SIG-M5 (cell line): ENCODE measurements around the gene CD52.

Experiments
- DNase-seq: peaks from one replicate; lab custom pipeline; 2025; lab: John Stamatoyannopoulos, UW

Gene CD52

DNA sequence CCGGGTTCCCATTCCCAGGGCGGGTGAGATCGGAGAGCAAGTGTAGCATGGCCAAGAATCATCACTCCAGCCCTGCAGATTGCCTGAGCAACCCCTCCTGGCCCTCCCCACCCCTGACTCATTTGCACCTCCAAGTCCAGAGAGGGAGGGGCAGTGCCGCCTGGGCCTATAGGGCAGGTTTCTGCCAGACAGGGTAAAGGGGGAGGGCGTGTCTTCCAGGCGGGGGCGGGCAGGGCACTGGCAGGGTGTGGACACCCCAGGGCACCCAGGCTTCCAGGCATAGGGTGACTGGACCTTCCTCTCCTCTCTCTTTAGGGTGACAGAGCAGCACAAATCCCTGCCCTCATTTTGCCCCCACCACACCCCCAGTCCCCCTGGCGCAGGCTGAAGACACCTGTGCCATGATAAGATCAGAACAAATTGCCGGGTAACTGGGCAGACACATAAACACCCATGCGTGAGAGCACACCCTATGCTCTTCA lies 39.4 kb downstream of the CD52 start:
- DNase-seq = no peak

DNA sequence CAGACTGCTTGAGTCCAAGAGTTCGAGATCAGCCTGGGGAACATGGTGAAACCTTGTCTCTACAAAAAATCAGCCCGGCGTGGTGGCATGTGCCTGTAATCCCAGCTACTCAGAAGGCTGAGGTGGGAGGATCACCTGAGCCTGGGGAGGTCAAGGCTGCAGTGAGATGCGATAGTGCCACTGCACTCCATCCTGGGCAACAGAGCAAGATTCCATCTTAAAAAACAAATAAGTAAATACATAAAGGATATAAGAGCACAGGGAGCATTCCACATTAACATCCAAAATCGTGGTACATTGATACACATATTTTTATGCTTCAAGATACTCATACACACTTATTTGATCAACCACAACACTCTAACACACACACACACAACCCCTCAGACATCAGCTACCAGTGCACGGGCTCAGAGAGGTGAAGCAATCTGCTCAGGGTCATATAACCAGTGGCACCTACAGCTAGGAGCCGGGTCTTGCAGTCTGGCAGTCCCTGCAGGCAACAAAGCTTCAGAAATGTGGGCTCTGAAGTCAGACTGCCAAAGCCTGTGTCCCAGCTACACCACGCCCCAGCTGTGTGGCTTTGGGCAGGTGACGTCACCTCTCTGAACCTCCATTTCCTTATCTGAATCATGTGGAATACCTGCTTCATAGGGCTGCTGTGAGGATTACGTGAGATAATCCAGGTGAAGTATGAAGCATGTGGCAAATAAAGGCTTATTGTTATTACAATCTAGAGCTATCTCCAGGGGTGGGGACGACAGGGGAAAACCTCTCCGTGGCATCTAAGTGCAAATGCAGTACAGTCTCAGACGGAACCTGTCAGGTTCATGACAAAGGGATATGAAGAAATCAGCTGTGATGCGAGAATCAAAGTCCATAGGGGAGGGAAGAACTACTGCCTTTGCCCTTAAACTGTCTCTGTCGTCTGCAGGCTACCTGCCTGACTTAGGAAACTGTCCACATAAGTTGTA lies 40.9 kb downstream of the CD52 start:
- DNase-seq = no peak

DNA sequence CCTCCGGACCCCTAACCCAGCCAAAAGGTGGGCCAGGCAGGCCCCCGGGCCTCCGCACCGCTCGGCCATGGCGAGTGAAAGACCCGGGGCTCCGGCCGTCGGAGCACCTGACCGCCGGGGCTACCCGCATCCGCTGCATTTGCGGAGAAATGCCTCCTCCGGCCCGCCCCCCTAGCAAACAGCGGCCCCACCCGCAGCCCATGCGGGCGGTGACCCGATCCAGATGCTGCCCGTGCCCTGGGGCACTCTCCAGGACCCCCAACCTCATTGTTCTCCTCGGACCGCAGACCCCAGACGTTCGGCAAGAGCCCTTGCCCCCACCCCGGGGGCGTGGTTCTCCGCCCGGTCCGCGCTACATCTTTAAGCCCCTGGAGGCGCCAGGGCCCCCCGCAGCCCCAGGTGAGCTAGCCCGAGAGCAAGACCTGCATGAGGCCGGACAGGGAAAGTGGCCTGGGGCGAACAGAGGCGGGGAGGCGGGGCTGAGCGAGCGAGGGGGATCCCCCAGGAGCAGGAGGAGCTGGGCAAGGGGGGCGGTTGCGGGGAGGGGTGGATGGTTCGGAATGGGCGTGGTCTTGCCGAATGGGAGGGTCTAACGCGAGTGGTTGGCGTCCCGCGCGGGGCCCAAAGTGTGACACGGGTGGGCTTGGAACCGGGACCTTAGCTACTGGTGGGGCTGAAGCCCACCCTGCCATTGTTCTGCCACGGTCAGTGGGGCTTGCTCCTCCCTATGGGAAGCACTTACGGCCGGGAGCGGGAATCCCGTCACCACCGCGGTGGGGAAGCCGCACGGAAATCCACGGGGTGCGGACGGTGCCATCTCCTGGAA lies 42.4 kb downstream of the CD52 start:
- no peak for DNase-seq

DNA sequence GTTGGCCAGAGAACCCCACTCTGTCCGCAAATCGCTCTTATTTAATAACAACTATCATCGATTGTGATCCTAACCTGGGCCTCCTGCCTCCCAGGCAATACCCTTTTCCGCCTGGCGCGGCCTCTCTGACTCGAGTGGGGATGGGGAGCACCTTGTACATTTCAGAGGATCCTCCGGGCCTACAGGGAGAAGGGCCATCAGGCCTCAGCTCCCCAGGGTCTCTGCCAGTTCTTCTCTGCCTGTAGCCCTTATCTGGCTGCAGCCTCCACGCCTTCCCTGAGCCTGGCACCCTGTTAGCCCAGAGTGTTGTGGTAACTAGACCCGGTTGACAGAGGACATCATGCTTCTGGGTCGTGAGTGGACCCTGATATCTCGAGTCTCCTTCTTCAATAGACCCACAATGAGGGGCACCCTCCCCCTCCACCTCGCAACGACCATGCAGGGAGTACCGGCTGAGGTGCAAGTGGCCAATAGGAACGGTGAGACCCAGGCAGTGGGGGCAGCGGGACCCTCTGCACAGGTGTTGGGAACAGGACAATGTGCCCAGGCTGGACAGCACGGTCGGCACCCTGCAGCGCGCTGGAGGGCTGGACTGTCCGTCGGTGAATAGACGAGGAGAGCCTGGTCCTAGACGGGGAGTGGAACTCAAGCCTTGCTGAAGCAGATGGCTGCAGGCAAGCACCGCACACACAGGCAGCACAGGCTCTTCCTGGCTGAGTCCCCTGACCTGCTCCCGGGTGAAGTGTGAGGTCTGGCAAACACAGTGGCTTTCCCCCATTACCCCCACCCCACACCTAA lies 43.2 kb downstream of the CD52 start:
- DNase-seq = no peak

DNA sequence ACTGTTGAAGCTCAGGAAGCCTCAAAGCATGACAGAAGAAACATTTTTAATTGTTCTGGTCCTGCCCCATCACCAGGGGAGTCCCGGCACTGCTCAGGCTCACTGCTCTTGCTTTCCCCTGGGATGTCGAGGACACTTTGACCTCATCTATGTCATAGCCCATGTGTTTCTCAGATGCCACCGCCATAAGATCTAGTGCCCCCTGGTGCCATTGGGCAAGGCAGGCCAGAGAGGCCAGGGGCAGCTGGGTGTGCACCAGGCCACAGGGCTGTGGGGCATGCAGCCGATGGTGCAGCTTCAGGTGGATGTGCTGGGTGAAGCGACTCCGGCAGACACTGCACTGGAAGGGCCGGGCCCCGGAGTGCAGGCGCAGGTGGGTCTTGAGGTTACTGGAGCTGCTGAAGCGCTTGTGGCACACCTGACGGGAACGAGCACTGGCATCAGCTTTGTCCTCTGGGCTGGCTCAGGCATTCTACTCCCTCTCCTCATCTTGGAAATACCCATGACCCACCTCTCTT lies 43.9 kb downstream of the CD52 start:
- DNase-seq = no peak

DNA sequence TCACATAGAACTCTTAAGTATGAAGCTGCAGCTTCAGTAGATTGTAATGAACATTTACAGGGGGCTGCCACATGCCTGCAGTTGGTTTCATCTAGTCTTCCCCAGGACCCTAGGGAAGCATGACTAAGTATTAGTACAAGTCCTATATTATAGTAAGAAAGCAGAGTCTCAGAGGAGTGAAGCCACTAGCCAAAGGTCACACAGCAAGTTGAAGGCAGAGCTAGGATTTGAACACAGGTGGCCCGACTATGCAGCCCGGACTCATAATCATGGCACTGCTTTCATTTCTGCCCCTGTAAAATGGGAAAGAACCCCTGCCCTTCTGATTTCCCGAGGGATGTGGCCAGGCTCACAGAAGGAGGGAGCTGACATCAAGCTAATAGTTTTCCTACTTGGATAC lies 44.6 kb downstream of the CD52 start:
- no peak for DNase-seq

DNA sequence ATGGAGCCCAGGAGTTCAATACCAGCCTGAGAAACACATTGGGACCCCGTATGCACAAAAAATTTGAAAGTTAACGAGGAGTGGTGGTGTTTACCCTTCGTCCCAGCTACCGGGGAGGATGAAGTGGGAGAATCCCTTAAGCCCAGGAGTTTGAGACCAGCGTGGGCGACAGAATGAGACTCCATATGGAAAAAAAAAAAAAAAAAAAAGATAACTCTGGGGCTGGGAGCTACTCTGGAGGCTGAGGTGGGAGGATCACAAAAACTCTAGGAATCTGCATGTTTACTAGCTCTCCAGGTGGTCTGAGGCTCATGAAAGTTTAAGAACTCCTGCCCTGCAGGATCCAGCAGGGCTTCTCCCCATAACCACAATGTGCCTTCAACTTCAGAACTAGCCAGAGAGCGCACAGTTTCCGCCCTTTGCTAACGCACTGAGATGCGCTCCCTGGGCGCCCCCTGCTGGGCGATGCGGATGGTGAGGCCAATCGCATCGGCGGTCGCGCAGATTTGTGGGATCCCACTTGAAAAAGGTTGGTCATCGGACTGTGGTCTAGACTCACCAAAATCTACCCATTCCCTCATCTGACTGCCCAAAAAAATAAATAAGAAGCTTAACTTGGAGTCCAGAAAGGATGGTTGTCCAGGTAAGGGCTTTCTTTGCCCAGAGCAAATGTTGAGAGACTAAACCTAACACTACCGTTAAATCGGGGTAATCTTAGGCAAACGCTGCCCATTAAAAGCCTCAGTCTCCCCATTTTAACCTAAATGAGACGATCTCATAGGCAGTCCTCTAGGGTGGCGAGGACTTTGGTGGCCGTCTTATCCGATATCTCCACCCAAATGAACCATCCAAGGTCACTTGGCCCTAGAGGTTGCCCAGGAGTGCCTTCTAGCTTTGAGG lies 46.0 kb downstream of the CD52 start:
- peak; percentile 4 for DNase-seq

DNA sequence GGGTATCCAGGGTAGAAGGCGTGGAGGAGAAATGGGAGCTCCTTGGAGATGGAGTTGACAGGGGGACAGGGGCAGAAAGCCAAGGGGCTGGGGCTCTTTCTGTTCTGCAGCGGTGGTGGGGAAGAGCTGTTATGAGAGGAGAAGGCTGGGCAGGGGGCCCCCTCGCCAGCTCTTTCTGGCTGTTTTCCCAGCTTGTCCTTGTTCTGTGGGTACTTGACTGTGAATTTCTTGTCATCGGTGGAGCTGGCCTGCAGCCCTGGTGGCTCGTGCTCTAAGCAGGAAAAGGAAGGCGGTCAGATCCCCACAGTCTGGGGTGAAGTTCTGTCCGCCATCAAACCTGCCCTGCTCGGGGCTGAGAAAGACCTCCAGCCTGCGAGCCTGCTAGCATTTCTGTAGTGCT lies 47.2 kb downstream of the CD52 start:
- DNase-seq = no peak

DNA sequence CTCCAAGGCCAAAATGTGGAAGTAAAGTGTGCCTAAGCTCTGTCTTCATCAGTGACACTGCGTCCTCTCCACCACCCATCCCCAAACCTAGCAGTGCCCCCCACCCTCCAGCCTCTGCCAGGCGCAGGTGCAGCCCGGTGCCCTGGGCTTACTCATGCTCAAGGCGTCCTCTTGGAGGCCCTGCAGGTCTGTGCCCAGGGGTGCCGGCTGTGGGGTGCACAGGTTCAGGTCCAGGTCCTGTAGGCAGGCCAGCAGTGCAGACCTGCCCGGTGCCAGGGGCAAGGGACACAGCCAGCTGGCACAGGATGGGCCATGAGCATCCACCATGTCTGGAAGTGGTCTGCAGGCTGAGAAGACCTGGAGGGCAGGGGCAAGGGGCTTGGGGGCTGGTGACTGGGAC lies 49.7 kb downstream of the CD52 start:
- DNase-seq = no peak

DNA sequence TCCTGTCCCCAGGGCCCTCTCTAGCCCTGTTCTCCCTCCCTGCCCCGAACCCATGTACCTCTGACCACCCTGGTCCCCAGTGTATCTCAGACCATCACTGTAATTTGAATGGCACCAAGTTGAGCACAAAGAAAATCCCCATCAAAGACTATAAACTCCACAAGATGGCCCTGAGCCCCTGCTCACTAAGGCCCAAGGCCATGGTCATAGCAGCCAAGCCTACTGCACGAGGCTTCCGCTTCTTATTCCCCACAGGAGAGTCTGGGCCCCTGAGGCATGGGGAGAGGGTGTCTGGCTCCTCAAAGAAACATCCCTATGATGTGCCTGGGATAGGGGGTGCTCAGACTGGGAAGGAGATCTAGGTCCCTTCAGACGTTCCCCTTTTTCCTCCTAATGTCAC lies 50.2 kb downstream of the CD52 start:
- no peak for DNase-seq

DNA sequence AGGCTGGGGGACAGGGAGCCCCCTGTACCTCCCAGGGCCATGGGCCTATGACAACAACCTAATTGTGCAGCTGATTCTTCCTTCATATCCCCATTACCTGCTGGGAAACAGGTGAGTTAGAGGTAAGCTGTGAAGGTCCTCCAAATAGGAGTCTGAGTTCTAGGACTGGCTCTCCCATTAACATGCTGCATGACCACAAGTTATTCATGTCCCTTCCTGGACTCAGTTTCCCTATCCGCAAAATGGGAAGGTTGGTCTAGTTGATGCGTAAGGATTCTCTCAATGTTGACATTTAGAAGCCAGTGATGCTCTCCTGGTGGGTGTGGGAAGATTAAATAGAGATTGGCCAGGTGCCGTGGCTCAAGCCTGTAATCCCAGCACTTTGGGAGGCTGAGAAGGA lies 50.7 kb downstream of the CD52 start:
- DNase-seq = no peak
